Keratinocyte (primary cell): Measurements from ENCODE around the gene RNF8.

Experiments
- CTCF ChIP-seq, 3 experiments: IDR thresholded peaks in 1 of 3; conservative IDR thresholded peaks in 1 of 3; optimal IDR thresholded peaks in 1 of 3; 2 replicates in 2 of 3; 3 replicates in 1 of 3; pipeline versions ENCODE3 to v1.5.1; 2011; ENCODE audit warnings: low read length in 3 of 3, mild to moderate bottlenecking in 3 of 3, moderate library complexity in 2 of 3, control low read depth in 1 of 3, inconsistent platforms in 1 of 3; ENCODE audit not compliant: insufficient read depth in 2 of 3; ENCODE audit errors: extremely low read depth in 1 of 3
- EZH2 ChIP-seq: IDR thresholded peaks from one replicate; pipeline ENCODE4 v1.6.1; 2012; ENCODE audit warnings: inconsistent platforms, mild to moderate bottlenecking, low read length, moderate library complexity

DNA sequence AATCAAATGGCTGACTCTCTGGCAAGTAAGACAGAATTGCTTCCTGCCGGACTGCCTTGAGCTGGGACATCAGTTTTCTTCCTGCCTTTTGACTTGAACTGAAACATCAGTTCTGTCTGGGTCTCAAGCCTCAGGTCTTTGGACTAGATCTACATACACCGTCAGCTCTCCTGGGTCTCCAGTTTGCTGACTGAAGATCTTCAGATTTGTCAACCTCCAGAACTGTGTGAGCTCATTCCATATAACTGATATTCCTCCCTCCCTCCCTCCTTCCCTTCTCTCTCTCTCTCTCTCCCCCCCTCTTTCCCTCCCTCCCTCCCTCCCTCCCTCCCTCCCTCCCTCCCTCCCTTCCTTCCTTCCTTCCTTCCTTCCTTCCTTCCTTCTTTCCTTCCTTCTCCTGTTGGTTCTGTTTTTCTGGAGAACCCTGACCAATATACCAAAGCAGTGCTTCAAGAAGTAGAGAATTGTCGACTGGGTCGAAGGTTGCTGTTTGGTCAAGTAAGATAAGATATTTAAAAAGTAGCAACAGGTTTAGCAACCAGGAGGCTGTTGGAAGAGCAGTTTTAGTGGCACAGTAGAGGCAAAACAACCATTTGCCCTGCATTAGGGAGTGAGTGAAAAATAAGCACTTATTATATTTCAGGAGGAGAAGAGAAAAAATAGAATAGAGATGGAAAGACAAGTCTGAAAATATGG, 46.2 kb downstream of the RNF8 start:
- TF ChIP-seq EZH2 (no peak), CTCF (optimal IDR thresholded peaks at IDR 0.05 in 1 of 3, IDR thresholded peaks at IDR 0.05 in 1 of 3, conservative IDR thresholded peaks at IDR 0.05 in 1 of 3; ENCODE audit: extremely low read depth in 1 of 3, insufficient read depth in 2 of 3, low read length in 3 of 3) (no peak)
